HG03139 (cell line): ENCODE data around the gene FRMD8.

Source experiments
- ATAC-seq: cut with Tn5 transposase; IDR thresholded peaks from one replicate; pipeline ENCODE4 v1.9.1; 2021; ENCODE audit not compliant: unreplicated experiment

Gene FRMD8

DNA sequence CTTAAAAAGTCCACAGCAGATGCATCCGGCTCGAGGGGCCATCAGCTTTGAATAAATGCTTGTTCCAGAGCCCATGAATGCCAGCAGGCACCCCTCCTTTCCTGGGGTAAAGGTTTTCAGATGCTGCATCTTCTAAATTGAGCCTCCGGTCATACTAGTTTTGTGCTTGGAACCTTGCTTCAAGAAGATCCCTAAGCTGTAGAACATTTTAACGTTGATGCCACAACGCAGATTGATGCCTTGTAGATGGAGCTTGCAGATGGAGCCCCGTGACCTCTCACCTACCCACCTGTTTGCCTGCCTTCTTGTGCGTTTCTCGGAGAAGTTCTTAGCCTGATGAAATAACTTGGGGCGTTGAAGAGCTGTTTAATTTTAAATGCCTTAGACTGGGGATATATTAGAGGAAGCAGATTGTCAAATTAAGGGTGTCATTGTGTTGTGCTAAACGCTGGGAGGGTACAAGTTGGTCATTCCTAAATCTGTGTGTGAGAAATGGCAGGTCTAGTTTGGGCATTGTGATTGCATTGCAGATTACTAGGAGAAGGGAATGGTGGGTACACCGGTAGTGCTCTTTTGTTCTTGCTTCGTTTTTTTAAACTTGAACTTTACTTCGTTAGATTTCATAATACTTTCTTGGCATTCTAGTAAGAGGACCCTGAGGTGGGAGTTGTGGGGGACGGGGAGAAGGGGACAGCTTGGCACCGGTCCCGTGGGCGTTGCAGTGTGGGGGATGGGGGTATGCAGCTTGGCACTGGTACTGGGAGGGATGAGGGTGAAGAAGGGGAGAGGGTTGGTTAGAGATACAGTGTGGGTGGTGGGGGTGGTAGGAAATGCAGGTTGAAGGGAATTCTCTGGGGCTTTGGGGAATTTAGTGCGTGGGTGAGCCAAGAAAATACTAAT is 38.0 kb downstream of the FRMD8 start:
- no peak for ATAC-seq

- ATAC-seq: no peak
These were observed 38.9 kb downstream of the FRMD8 start for GRCh38 chr11:65425105-65425970.

GRCh38 chr11:65425971-65426838 is 39.8 kb downstream of the FRMD8 start:
- ATAC-seq: no peak

- ATAC-seq: no peak
These were observed 40.6 kb downstream of the FRMD8 start for GRCh38 chr11:65426839-65427690.

GRCh38 chr11:65427691-65428577 is 41.5 kb downstream of the FRMD8 start:
- no peak for ATAC-seq

DNA sequence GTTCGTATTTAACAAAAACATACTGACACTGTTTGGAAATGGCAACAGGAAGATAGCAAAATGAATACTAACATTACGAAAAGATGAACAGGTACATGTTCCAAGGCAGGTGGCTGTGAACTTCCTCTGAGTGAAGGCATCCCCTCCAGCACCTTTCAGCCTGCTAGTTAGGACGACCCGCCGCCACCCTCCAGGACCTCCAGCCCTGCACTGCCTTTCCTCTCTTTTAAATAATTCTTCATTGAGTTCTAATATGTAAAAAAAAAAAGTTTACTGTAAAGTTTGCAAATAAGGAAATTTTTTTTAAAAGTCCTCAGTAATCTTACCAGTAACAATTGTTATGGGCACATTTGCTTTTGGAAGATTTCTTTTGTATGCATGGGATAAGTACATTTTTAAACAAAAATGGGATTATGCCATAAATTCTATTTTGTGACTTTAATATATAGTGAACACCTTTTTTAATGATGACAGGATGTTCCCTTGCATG is 42.2 kb downstream of the FRMD8 start:
- no peak for ATAC-seq

GRCh38 chr11:65429068-65429681 is 42.7 kb downstream of the FRMD8 start:
- no peak for ATAC-seq

- no peak for ATAC-seq
These were observed 43.4 kb downstream of the FRMD8 start for GRCh38 chr11:65429724-65430405.

- no peak for ATAC-seq
These were observed 44.2 kb downstream of the FRMD8 start for GRCh38 chr11:65430406-65431217.

DNA sequence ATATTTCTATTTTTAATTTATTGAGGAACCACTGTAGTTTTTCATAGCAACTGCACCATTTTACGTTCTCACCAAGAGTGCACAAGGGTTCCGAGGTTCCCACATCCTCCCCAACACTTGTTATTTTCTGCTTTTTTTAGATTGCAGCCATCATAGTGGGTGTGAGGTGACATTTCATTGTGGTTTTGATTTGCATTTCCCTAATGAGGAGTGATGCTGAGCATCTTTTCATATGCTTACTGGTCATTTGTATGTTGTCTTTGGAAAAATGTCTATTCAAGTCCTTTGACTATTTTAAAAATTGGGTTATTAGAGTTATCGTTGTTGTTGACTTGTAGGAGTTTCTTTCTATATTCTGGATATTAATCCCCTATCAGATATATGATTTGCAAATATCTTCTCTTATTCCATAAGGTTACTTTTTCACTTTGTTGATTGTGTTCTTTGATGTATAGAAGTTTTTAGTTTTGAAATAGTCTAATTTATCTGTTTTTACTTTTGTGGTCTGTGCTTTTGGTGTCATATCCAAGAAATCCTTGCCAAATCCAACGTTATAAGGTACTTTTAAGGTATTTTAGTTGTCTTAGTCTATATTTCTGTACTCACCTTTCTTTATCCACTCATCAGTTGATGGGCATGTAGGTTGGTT is 45.1 kb downstream of the FRMD8 start:
- no peak for ATAC-seq

DNA sequence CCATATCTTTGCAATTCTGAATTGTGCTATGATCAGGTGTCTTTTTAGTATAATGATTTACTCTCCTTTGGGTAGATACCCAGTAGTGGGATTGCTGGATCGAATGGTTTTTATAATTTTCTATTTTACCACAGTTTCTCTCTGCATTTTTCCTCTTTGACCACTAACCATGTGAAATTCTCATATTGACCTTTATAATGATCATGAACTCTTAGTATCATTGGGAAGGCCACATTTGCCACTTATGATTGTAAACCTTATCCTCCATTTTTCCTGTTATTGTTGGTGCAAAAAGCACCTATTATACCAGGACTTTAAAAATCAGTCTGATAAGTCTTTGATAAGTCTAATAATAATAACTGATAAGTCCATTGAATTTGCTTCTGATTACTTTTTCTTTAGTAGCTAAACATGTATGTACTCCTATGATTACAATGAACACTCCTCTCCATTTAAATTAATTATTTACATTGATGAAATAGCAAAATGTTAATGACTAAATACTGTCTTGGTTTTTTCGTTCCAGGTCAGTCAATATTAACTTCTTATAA is 45.7 kb downstream of the FRMD8 start:
- no peak for ATAC-seq

DNA sequence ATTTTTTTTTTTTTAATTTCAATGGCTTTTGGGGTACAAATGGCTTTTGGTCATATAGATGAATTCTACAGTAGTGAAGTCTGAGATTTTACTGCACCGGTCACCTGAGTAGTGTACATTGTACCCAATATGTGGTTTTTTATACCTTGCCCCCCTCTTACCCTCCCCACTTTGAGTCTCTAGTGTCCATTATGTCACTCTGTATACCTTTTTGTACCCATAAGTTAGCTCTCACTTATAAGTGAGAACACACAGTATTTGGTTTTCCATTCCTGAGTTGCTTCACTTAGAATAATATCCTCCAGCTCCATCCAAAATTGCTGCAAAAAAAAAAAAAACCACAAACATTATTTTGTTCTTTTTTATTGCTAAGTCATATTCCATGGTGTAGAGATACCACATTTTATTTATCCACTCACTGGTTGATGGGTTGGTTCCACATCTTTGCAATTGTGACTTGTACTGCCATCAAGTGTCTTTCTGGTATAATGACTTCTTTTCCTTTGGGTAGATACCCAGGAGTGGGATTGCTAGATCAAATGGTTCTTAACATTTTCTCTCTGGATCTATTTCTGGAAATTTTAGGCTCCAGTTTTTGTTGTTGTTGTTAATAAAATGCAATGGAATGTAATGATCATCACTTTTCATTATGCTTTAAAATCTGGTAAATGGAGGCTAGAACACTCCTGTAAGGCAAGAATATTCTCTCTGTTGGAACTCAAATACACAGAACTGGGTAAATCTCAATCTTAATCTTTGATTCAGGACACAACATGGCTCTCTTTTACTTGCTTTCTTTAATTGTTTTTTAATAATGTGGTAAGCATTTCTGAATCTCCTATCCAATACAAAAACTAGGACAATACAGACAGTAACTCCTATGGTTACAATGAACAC is 46.5 kb downstream of the FRMD8 start:
- no peak for ATAC-seq

- ATAC-seq: no peak
These were observed 47.2 kb downstream of the FRMD8 start for GRCh38 chr11:65433657-65434056.

- ATAC-seq: no peak
These were observed 47.7 kb downstream of the FRMD8 start for GRCh38 chr11:65434057-65434666.
